ENCODE measurements around the gene IDH3G.

- TF ChIP-seq CTCF (IDR thresholded peaks at IDR 0.05) (no peak), POLR2A (IDR thresholded peaks at IDR 0.05) (no peak)
Measured at GRCh38 chrX:153805436-153805835, 11.3 kb upstream of the IDH3G start.

All from uterus (tissue), 2 donors.